Smooth muscle cell (in vitro differentiated cells): Measurements from ENCODE around the gene JDP2. TPM values are rescaled to one million over a fixed set of nuclear protein-coding genes. Genes with fewer than 3 reads are reported as not detected.
A peak's percentile ranks its signal among the peaks of the same experiment; 100 is the strongest.

Experiments used
- DNase-seq: peaks from one replicate; lab custom pipeline; 2025; ENCODE audit not compliant: unreplicated experiment; lab: John Stamatoyannopoulos, UW
- H2AFZ ChIP-seq: fragments of 200-600 bp; sonication (generic); 2 replicates; pipeline ENCODE4 v1.6.0; 2016; ENCODE audit warnings: antibody characterized with exemption, low read depth, mild to moderate bottlenecking
- H3F3A ChIP-seq: fragments of 200-600 bp; sonication (generic); 2 replicates; pipeline ENCODE4 v1.6.0; 2017; ENCODE audit warnings: antibody characterized with exemption, low read depth
- H3K27ac ChIP-seq: fragments of 200-600 bp; sonication (generic); 2 replicates; pipeline ENCODE4 v1.5.1; 2016; ENCODE audit warnings: low read depth, mild to moderate bottlenecking
- H3K27me3 ChIP-seq: fragments of 200-600 bp; sonication (generic); 2 replicates; pipeline ENCODE4 v1.6.1; 2016; ENCODE audit warnings: low read depth, mild to moderate bottlenecking
- H3K36me3 ChIP-seq: fragments of 200-600 bp; sonication (generic); 2 replicates; pipeline ENCODE4 v1.5.1; 2016; ENCODE audit warnings: low read depth
- H3K4me1 ChIP-seq: fragments of 200-600 bp; sonication (generic); 2 replicates; pipeline ENCODE4 v1.5.1; 2016; ENCODE audit warnings: low read depth
- H3K4me2 ChIP-seq: fragments of 200-600 bp; sonication (generic); 2 replicates; pipeline ENCODE4 v1.6.0; 2016; ENCODE audit warnings: mild to moderate bottlenecking
- H3K4me3 ChIP-seq: fragments of 200-600 bp; sonication (generic); 2 replicates; pipeline ENCODE4 v1.5.1; 2016; ENCODE audit warnings: mild to moderate bottlenecking
- H3K79me2 ChIP-seq: fragments of 200-600 bp; sonication (generic); 2 replicates; pipeline ENCODE4 v1.6.0; 2016; ENCODE audit warnings: low read depth, mild to moderate bottlenecking
- H3K9ac ChIP-seq: fragments of 200-600 bp; sonication (generic); 2 replicates; pipeline ENCODE4 v1.6.0; 2016; ENCODE audit warnings: low read depth
- H3K9me3 ChIP-seq: fragments of 200-600 bp; sonication (generic); replicated peaks from 2 replicates; pipeline ENCODE4 v1.5.1; 2016; ENCODE audit warnings: low read depth
- H4K20me1 ChIP-seq: fragments of 200-600 bp; sonication (generic); 2 replicates; pipeline ENCODE4 v1.6.0; 2016; ENCODE audit warnings: low read depth
- CTCF ChIP-seq: fragments of 200-600 bp; sonication (generic); IDR thresholded peaks from 2 replicates; pipeline ENCODE4 v1.5.1; 2017; ENCODE audit warnings: borderline replicate concordance, mild to moderate bottlenecking, antibody characterized with exemption; ENCODE audit not compliant: insufficient read depth, poor library complexity, severe bottlenecking
- WGBS: methylation state at CpG from one replicate; pipeline ENCODE4 v1.1.7; 2016; ENCODE audit warnings: low lambda C conversion rate; 5-methylcytosine and 5-hydroxymethylcytosine counted together
- polyA plus RNA-seq: library from polyadenylated mRNA; unstranded; fragments of >200 nt; fragmentation: Nextera tagmentation; extraction: Ambion mirVana; gene quantifications from 2 replicates; pipeline ENCODE4 v1.2.1, GENCODE V29; 2016
- total RNA-seq: library from RNA; depleted of rRNA; stranded (reverse); fragments of >200 nt; gene quantifications from 2 replicates; pipeline ENCODE4 v1.2.3, GENCODE V29; 2014

The JDP2 gene
- total and polyA plus RNA-seq, 2 experiments from 2014 or later = 70.3 to 126 TPM

- Histone ChIP-seq H3K4me3 (no peak overlapping the region), H3K27ac (peak overlapping the region; percentile 56), H2AFZ (no peak overlapping the region), H3K4me2 (no peak overlapping the region), H3K9me3 (no peaks in the 10 kb centered on the region), H3K9ac (no peak overlapping the region), H4K20me1 (peaks cover 94% of the 10 kb centered on the region), H3K4me1 (no peaks in the 10 kb centered on the region), H3K27me3 (no peaks in the 10 kb centered on the region), H3F3A (no peaks in the 10 kb centered on the region), H3K79me2 (peaks cover 99% of the 10 kb centered on the region), H3K36me3 (peaks cover 6% of the 10 kb centered on the region)
- DNase-seq = no peak
- 85% methylated on average over 14 of the region's 14 CpGs for WGBS
- no peak for TF ChIP-seq CTCF
These were observed 13.1 kb downstream of the JDP2 start for GRCh38 chr14:75440733-75441477.

- H3K27ac ChIP-seq = peak overlapping the region; percentile 56
- H3K4me1 ChIP-seq = no peaks in the 10 kb centered on the region
- no peak overlapping the region for H3K4me3 ChIP-seq
- H3K27me3 ChIP-seq = no peaks in the 10 kb centered on the region
- H3F3A ChIP-seq = no peaks in the 10 kb centered on the region
- peaks cover 98% of the 10 kb centered on the region for H3K79me2 ChIP-seq
- H3K9me3 ChIP-seq = no peaks in the 10 kb centered on the region
- H3K36me3 ChIP-seq = peaks cover 6% of the 10 kb centered on the region
- no peak overlapping the region for H2AFZ ChIP-seq
- no peak for DNase-seq
- H3K4me2 ChIP-seq = peak overlapping the region; percentile 55
- WGBS = 71% methylated on average over 6 of the region's 6 CpGs
- H3K9ac ChIP-seq = no peak overlapping the region
- peaks cover 96% of the 10 kb centered on the region for H4K20me1 ChIP-seq
- no peak for TF ChIP-seq CTCF
These were observed 13.9 kb downstream of the JDP2 start for GRCh38 chr14:75441728-75442127.

- no peaks in the 10 kb centered on the region for H3K9me3 ChIP-seq
- no peak for DNase-seq
- no peak overlapping the region for H3K9ac ChIP-seq
- no peaks in the 10 kb centered on the region for H3K27me3 ChIP-seq
- peaks cover 6% of the 10 kb centered on the region for H3K36me3 ChIP-seq
- no peaks in the 10 kb centered on the region for H3K4me1 ChIP-seq
- no peaks in the 10 kb centered on the region for H3F3A ChIP-seq
- TF ChIP-seq CTCF = no peak
- peaks cover 98% of the 10 kb centered on the region for H3K79me2 ChIP-seq
- H3K27ac ChIP-seq = peak overlapping the region; percentile 56
- peak overlapping the region; percentile 55 for H3K4me2 ChIP-seq
- no peak overlapping the region for H2AFZ ChIP-seq
- H3K4me3 ChIP-seq = no peak overlapping the region
- peaks cover 96% of the 10 kb centered on the region for H4K20me1 ChIP-seq
- WGBS = 92% methylated on average over 4 of the region's 4 CpGs
These were observed 14.3 kb downstream of the JDP2 start for GRCh38 chr14:75442166-75442565.

- DNase-seq = no peak
- H3K4me1 ChIP-seq = no peaks in the 10 kb centered on the region
- H3K79me2 ChIP-seq = peaks cover 98% of the 10 kb centered on the region
- no peaks in the 10 kb centered on the region for H3K9me3 ChIP-seq
- H2AFZ ChIP-seq = no peak overlapping the region
- no peak overlapping the region for H3K4me3 ChIP-seq
- 49% methylated on average over 8 of the region's 8 CpGs for WGBS
- TF ChIP-seq CTCF = no peak
- H4K20me1 ChIP-seq = peaks cover 96% of the 10 kb centered on the region
- no peak overlapping the region for H3K9ac ChIP-seq
- H3K27me3 ChIP-seq = no peaks in the 10 kb centered on the region
- H3K4me2 ChIP-seq = peak overlapping the region; percentile 55
- no peaks in the 10 kb centered on the region for H3F3A ChIP-seq
- peaks cover 6% of the 10 kb centered on the region for H3K36me3 ChIP-seq
- peak overlapping the region; percentile 56 for H3K27ac ChIP-seq
These were observed 14.8 kb downstream of the JDP2 start for GRCh38 chr14:75442642-75443041.
